K562 (cell line): ENCODE measurements around the gene PDE2A. TPM values are rescaled to one million over a fixed set of nuclear protein-coding genes. Genes with fewer than 3 reads are reported as not detected.

Experiments
- BCOR ChIP-seq: fragments of 450-650 bp; IDR thresholded peaks from 2 replicates; pipeline ENCODE4 v1.6.1; 2016
- ESRRA ChIP-seq: fragments of 450-650 bp; IDR thresholded peaks from 2 replicates; pipeline ENCODE4 v1.6.1; 2014; ENCODE audit warnings: low read depth, mild to moderate bottlenecking, moderate library complexity, borderline replicate concordance
- NFE2L1 ChIP-seq: fragments of 450-650 bp; IDR thresholded peaks from 2 replicates; pipeline ENCODE4 v1.6.1; 2016; ENCODE audit warnings: missing genetic modification characterization, low read depth, mild to moderate bottlenecking, missing compliant biosample characterization, moderate library complexity, borderline replicate concordance
- SPI1 ChIP-seq: IDR thresholded peaks from 2 replicates; pipeline ENCODE4 v1.6.1; 2011; ENCODE audit warnings: low read depth, low read length, control low read depth, borderline replicate concordance
- ZBTB7A ChIP-seq: IDR thresholded peaks from 2 replicates; pipeline ENCODE4 v1.6.1; 2011; ENCODE audit warnings: low read depth, mild to moderate bottlenecking, low read length, moderate library complexity, borderline replicate concordance; ENCODE audit not compliant: control insufficient read depth
- ZNF121 ChIP-seq: sonication (generic); formaldehyde crosslinking; conservative IDR thresholded peaks from 2 replicates; pipeline ENCODE4 v1.8.0; 2022; ENCODE audit warnings: missing genetic modification reagents
- ZNF197 ChIP-seq: fragments of 200-800 bp; sonication (Bioruptor generic); IDR thresholded peaks from 2 replicates; pipeline ENCODE4 v1.6.1; 2016; ENCODE audit warnings: low read depth, missing genetic modification characterization, missing compliant biosample characterization
- ZNF274 ChIP-seq: IDR thresholded peaks from 2 replicates; pipeline ENCODE4 v1.6.1; 2011; ENCODE audit warnings: low read depth, mild to moderate bottlenecking, low read length, moderate library complexity, borderline replicate concordance
- ZNF589 ChIP-seq: fragments of 200-800 bp; sonication (Bioruptor generic); IDR thresholded peaks from 2 replicates; pipeline ENCODE4 v1.6.1; 2016; ENCODE audit warnings: low read depth, missing genetic modification characterization, missing compliant biosample characterization
- polyA plus RNA-seq, 8 experiments: library from polyadenylated mRNA; depleted of rRNA in 4 of 8; stranded (reverse) in 5 of 8; unstranded in 3 of 8; fragments of >200 nt; fragmentation: Nextera tagmentation in 2 of 8; fragmentation: Illumina TruSeq in 1 of 8; extraction: Ambion mirVana in 2 of 8; extraction: Trizol in 1 of 8; gene quantifications; 2 replicates each; pipeline versions ENCODE4 v1.2.1 to v1.2.3, GENCODE V29; 2011 to 2014; ENCODE audit warnings: inconsistent platforms in 1 of 8, missing spikeins in 1 of 8
- total RNA-seq, 7 experiments: library from RNA; depleted of rRNA in 6 of 7; stranded (reverse); fragments of >200 nt in 6 of 7; fragmentation: Illumina TruSeq in 2 of 7; extraction: Trizol in 2 of 7; gene quantifications; 2 replicates each; pipeline versions ENCODE4 v1.2.1 to v1.2.3, GENCODE V29; 2011 to 2021; ENCODE audit warnings: low replicate concordance in 1 of 7
- TF ChIP-seq, protein P1 (sequence below): fragments of 200-600 bp; sonication (generic); IDR thresholded peaks from one replicate; pipeline ENCODE4 v1.6.1; 2012; ENCODE audit warnings: mild to moderate bottlenecking, low read depth, low read length, inconsistent platforms
- TF ChIP-seq, protein P2 (sequence below): fragments of 450-650 bp; IDR thresholded peaks from one replicate; pipeline ENCODE4 v1.6.1; 2018; ENCODE audit warnings: mild to moderate bottlenecking, moderate library complexity; ENCODE audit not compliant: partially characterized antibody
- TF ChIP-seq, protein P3 (sequence below), 2 experiments: IDR thresholded peaks; 2 replicates each; pipeline ENCODE4 v1.6.1; 2011; ENCODE audit warnings: borderline replicate concordance in 1 of 2, control low read depth in 1 of 2, low read depth in 1 of 2, low read length in 1 of 2, mild to moderate bottlenecking in 1 of 2, mixed read lengths in 1 of 2, moderate library complexity in 1 of 2; ENCODE audit not compliant: insufficient read depth in 1 of 2, insufficient read length in 1 of 2, poor library complexity in 1 of 2, severe bottlenecking in 1 of 2; ENCODE audit errors: extremely low read depth in 1 of 2

PDE2A gene
- total and polyA plus RNA-seq, 9 of the 15 experiments (the other 6 are each of a cell fraction or from before 2014, with no cell fraction given) = 0.07 to 15.2 (median 1.6) TPM; not detected in 1

DNA sequence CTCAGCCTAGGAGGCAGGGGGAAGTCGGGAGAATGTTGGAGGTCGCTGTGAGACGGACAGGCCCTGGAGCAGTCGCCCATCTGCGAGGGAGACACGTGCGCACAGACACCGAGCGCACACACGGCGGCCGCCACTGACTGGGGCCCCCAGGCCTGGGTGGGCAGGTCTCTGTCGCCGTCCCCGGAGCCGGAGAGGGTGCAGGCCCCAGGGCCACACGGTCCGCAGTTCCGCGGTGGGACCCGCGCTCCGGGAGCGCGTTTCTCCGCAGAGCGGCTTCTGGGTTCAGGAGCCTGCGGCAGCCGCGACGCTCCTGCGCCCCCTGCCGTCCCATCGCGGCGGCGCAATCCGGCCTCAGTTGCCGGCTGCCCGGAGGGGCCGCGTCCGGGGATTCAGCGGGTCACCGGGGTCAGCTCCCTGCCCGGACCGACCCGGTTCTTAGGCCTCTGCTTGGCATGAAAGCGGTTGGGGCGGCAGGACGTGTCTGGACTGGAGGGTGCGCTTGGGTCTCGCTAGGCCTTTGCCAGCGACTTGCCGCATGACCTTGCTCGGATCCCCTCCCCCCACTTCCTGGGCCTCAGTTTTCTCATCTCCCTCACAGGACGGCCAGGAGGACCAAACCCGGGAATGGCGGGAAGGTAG, 31.2 kb downstream of the PDE2A start (continued):
- TF ChIP-seq, protein P1, sequence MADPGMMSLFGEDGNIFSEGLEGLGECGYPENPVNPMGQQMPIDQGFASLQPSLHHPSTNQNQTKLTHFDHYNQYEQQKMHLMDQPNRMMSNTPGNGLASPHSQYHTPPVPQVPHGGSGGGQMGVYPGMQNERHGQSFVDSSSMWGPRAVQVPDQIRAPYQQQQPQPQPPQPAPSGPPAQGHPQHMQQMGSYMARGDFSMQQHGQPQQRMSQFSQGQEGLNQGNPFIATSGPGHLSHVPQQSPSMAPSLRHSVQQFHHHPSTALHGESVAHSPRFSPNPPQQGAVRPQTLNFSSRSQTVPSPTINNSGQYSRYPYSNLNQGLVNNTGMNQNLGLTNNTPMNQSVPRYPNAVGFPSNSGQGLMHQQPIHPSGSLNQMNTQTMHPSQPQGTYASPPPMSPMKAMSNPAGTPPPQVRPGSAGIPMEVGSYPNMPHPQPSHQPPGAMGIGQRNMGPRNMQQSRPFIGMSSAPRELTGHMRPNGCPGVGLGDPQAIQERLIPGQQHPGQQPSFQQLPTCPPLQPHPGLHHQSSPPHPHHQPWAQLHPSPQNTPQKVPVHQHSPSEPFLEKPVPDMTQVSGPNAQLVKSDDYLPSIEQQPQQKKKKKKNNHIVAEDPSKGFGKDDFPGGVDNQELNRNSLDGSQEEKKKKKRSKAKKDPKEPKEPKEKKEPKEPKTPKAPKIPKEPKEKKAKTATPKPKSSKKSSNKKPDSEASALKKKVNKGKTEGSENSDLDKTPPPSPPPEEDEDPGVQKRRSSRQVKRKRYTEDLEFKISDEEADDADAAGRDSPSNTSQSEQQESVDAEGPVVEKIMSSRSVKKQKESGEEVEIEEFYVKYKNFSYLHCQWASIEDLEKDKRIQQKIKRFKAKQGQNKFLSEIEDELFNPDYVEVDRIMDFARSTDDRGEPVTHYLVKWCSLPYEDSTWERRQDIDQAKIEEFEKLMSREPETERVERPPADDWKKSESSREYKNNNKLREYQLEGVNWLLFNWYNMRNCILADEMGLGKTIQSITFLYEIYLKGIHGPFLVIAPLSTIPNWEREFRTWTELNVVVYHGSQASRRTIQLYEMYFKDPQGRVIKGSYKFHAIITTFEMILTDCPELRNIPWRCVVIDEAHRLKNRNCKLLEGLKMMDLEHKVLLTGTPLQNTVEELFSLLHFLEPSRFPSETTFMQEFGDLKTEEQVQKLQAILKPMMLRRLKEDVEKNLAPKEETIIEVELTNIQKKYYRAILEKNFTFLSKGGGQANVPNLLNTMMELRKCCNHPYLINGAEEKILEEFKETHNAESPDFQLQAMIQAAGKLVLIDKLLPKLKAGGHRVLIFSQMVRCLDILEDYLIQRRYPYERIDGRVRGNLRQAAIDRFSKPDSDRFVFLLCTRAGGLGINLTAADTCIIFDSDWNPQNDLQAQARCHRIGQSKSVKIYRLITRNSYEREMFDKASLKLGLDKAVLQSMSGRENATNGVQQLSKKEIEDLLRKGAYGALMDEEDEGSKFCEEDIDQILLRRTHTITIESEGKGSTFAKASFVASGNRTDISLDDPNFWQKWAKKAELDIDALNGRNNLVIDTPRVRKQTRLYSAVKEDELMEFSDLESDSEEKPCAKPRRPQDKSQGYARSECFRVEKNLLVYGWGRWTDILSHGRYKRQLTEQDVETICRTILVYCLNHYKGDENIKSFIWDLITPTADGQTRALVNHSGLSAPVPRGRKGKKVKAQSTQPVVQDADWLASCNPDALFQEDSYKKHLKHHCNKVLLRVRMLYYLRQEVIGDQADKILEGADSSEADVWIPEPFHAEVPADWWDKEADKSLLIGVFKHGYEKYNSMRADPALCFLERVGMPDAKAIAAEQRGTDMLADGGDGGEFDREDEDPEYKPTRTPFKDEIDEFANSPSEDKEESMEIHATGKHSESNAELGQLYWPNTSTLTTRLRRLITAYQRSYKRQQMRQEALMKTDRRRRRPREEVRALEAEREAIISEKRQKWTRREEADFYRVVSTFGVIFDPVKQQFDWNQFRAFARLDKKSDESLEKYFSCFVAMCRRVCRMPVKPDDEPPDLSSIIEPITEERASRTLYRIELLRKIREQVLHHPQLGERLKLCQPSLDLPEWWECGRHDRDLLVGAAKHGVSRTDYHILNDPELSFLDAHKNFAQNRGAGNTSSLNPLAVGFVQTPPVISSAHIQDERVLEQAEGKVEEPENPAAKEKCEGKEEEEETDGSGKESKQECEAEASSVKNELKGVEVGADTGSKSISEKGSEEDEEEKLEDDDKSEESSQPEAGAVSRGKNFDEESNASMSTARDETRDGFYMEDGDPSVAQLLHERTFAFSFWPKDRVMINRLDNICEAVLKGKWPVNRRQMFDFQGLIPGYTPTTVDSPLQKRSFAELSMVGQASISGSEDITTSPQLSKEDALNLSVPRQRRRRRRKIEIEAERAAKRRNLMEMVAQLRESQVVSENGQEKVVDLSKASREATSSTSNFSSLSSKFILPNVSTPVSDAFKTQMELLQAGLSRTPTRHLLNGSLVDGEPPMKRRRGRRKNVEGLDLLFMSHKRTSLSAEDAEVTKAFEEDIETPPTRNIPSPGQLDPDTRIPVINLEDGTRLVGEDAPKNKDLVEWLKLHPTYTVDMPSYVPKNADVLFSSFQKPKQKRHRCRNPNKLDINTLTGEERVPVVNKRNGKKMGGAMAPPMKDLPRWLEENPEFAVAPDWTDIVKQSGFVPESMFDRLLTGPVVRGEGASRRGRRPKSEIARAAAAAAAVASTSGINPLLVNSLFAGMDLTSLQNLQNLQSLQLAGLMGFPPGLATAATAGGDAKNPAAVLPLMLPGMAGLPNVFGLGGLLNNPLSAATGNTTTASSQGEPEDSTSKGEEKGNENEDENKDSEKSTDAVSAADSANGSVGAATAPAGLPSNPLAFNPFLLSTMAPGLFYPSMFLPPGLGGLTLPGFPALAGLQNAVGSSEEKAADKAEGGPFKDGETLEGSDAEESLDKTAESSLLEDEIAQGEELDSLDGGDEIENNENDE = no peak
- TF ChIP-seq, protein P2, sequence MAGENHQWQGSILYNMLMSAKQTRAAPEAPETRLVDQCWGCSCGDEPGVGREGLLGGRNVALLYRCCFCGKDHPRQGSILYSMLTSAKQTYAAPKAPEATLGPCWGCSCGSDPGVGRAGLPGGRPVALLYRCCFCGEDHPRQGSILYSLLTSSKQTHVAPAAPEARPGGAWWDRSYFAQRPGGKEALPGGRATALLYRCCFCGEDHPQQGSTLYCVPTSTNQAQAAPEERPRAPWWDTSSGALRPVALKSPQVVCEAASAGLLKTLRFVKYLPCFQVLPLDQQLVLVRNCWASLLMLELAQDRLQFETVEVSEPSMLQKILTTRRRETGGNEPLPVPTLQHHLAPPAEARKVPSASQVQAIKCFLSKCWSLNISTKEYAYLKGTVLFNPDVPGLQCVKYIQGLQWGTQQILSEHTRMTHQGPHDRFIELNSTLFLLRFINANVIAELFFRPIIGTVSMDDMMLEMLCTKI = no peak
- TF ChIP-seq NFE2L1 (tag) (no peak), ZNF197 (CRISPR knock-in tag) (no peak), BCOR (peak; percentile 52; the same call in 1 of the 2 replicates), ESRRA (0 out of 2 replicates have a peak, but pooled peaks have one; percentile 34), ZBTB7A (peak; percentile 72; the same call in 1 of the 2 replicates), ZNF121 (CRISPR knock-in tag) (no peak), SPI1 (no peak), ZNF589 (CRISPR knock-in tag) (no peak), ZNF274 (no peak)
- TF ChIP-seq, protein P3, sequence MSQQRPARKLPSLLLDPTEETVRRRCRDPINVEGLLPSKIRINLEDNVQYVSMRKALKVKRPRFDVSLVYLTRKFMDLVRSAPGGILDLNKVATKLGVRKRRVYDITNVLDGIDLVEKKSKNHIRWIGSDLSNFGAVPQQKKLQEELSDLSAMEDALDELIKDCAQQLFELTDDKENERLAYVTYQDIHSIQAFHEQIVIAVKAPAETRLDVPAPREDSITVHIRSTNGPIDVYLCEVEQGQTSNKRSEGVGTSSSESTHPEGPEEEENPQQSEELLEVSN (IDR thresholded peaks at IDR 0.05; ENCODE audit: borderline replicate concordance in 1 of 2, extremely low read depth in 1 of 2, insufficient read depth in 1 of 2, insufficient read length in 1 of 2, low read depth in 1 of 2, low read length in 1 of 2, poor library complexity in 1 of 2, severe bottlenecking in 1 of 2) = peak; percentile 74 to 88
